ENCODE results near the gene CYREN. TPM values are rescaled to one million over a fixed set of nuclear protein-coding genes. Genes with fewer than 3 reads are reported as not detected.

CYREN gene
- total and polyA plus RNA-seq, 2 of the 13 experiments (the other 11 are each of a cell fraction or from before 2014, with no cell fraction given) = 20.7 to 60.7 TPM

GRCh38 chr7:135164357-135165061, 6.0 kb downstream of the CYREN start (continued):
- TF ChIP-seq, protein P1, sequence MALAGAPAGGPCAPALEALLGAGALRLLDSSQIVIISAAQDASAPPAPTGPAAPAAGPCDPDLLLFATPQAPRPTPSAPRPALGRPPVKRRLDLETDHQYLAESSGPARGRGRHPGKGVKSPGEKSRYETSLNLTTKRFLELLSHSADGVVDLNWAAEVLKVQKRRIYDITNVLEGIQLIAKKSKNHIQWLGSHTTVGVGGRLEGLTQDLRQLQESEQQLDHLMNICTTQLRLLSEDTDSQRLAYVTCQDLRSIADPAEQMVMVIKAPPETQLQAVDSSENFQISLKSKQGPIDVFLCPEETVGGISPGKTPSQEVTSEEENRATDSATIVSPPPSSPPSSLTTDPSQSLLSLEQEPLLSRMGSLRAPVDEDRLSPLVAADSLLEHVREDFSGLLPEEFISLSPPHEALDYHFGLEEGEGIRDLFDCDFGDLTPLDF (CRISPR knock-in tag; IDR thresholded peaks at IDR 0.05) = no peak
- TF ChIP-seq, protein P2, sequence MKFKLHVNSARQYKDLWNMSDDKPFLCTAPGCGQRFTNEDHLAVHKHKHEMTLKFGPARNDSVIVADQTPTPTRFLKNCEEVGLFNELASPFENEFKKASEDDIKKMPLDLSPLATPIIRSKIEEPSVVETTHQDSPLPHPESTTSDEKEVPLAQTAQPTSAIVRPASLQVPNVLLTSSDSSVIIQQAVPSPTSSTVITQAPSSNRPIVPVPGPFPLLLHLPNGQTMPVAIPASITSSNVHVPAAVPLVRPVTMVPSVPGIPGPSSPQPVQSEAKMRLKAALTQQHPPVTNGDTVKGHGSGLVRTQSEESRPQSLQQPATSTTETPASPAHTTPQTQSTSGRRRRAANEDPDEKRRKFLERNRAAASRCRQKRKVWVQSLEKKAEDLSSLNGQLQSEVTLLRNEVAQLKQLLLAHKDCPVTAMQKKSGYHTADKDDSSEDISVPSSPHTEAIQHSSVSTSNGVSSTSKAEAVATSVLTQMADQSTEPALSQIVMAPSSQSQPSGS (CRISPR knock-in tag; IDR thresholded peaks at IDR 0.05) = no peak
- TF ChIP-seq ZNF709 (CRISPR knock-in tag; IDR thresholded peaks at IDR 0.05) (no peak), SRSF1 (optimal IDR thresholded peaks at IDR 0.05; ENCODE audit: low read depth, low read length) (no peak), JARID2 (CRISPR knock-in tag; IDR thresholded peaks at IDR 0.05; ENCODE audit: insufficient replicate concordance) (no peak), CCAR2 (optimal IDR thresholded peaks at IDR 0.05; ENCODE audit: low read depth, low read length) (no peak), RBM22 (optimal IDR thresholded peaks at IDR 0.05; ENCODE audit: low read length) (peak; percentile 13), TCF12 (IDR thresholded peaks at IDR 0.05) (no peak), TCF12 (CRISPR knock-in tag; IDR thresholded peaks at IDR 0.05) (no peak), RBFOX2 (IDR thresholded peaks at IDR 0.05; ENCODE audit: low read depth, low read length) (peak; percentile 43; the same call in 1 of the 2 replicates), ATF7-NPFF (CRISPR knock-in tag; IDR thresholded peaks at IDR 0.05; ENCODE audit: low read depth) (no peak), AGO1 (IDR thresholded peaks at IDR 0.05; ENCODE audit: low read depth, low read length, poor library complexity, severe bottlenecking) (peak; percentile 89), ZBTB7B (CRISPR knock-in tag; IDR thresholded peaks at IDR 0.05) (no peak), ZBTB1 (CRISPR knock-in tag; IDR thresholded peaks at IDR 0.05; ENCODE audit: borderline replicate concordance) (no peak), ZBTB33 (CRISPR knock-in tag; IDR thresholded peaks at IDR 0.05) (peak; percentile 92), ZSCAN20 (CRISPR knock-in tag; IDR thresholded peaks at IDR 0.05; ENCODE audit: borderline replicate concordance) (no peak)
- TF ChIP-seq, protein P3, sequence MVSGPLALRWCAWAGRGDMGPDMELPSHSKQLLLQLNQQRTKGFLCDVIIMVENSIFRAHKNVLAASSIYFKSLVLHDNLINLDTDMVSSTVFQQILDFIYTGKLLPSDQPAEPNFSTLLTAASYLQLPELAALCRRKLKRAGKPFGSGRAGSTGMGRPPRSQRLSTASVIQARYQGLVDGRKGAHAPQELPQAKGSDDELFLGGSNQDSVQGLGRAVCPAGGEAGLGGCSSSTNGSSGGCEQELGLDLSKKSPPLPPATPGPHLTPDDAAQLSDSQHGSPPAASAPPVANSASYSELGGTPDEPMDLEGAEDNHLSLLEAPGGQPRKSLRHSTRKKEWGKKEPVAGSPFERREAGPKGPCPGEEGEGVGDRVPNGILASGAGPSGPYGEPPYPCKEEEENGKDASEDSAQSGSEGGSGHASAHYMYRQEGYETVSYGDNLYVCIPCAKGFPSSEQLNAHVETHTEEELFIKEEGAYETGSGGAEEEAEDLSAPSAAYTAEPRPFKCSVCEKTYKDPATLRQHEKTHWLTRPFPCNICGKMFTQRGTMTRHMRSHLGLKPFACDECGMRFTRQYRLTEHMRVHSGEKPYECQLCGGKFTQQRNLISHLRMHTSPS (CRISPR knock-in tag; IDR thresholded peaks at IDR 0.05; ENCODE audit: low read depth) = no peak
- TF ChIP-seq, protein P4, sequence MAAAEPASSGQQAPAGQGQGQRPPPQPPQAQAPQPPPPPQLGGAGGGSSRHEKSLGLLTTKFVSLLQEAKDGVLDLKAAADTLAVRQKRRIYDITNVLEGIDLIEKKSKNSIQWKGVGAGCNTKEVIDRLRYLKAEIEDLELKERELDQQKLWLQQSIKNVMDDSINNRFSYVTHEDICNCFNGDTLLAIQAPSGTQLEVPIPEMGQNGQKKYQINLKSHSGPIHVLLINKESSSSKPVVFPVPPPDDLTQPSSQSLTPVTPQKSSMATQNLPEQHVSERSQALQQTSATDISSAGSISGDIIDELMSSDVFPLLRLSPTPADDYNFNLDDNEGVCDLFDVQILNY (CRISPR knock-in tag; conservative IDR thresholded peaks at IDR 0.05) = no peak
